ENCODE results near the gene RNF169.
A peak's percentile ranks its signal among the peaks of the same experiment; 100 is the strongest.

Gene RNF169

DNA sequence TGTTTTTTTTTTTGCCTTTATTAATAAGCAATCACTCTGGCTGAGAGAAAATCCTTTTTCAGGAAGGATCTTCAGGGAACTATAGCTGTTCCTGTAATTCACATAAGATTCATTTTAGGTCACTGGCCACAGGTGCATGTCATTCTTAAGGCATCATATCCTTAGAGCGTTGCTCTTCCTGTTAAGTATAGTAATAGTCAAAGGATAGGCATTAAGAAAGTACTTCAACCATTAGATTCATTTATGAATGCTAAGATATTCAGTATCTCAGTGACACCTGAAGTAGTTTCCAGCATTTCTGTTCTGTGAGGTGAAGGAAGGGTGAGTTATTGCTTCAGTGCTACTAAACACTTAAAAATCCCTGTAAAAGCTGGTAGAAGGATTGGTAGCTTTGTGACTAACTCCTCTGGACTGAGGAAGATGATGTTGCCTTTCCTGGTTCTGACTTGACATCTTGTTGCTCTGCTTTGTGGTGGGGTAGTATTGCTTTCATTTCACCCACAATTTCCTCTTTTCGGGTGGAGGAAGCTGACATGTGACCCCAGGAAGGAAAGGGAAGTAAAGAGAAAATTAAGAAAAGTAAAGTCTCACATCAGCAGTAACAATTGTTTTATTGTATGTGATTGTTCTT is 34.7 kb downstream of the RNF169 start:
- TF ChIP-seq, protein P1, sequence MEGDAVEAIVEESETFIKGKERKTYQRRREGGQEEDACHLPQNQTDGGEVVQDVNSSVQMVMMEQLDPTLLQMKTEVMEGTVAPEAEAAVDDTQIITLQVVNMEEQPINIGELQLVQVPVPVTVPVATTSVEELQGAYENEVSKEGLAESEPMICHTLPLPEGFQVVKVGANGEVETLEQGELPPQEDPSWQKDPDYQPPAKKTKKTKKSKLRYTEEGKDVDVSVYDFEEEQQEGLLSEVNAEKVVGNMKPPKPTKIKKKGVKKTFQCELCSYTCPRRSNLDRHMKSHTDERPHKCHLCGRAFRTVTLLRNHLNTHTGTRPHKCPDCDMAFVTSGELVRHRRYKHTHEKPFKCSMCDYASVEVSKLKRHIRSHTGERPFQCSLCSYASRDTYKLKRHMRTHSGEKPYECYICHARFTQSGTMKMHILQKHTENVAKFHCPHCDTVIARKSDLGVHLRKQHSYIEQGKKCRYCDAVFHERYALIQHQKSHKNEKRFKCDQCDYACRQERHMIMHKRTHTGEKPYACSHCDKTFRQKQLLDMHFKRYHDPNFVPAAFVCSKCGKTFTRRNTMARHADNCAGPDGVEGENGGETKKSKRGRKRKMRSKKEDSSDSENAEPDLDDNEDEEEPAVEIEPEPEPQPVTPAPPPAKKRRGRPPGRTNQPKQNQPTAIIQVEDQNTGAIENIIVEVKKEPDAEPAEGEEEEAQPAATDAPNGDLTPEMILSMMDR (IDR thresholded peaks at IDR 0.05; ENCODE audit: borderline replicate concordance, extremely low read depth, low read length, poor library complexity, severe bottlenecking) = no peak
- peak; percentile 85 for ATAC-seq (ENCODE audit: insufficient read depth, low read depth)
- DNase-seq = peak; percentile 29
- Histone ChIP-seq H3K79me2 (ENCODE audit: insufficient read depth, low read length) (peaks cover 86% of the 10 kb centered on the region), H3K9ac (ENCODE audit: low read depth, low read length) (no peak overlapping the region), H3K4me2 (ENCODE audit: insufficient read depth, low read length) (no peak overlapping the region), H3K4me3 (ENCODE audit: low read depth in 1 of 2, low read length in 2 of 2) (no peak overlapping the region), H3K36me3 (ENCODE audit: insufficient read depth, low read length) (peaks cover 15% of the 10 kb centered on the region; the same call in 1 of the 2 replicates), H3K27me3 (ENCODE audit: insufficient read depth, low read length, poor library complexity) (no peaks in the 10 kb centered on the region), H3K9me3 (ENCODE audit: insufficient read depth, low read length, severe bottlenecking) (no peaks in the 10 kb centered on the region), H3K27ac (ENCODE audit: low read length) (no peak overlapping the region), H4K20me1 (ENCODE audit: insufficient read depth, low read length) (peaks cover 36% of the 10 kb centered on the region; the same call in 1 of the 2 replicates), H3K4me1 (ENCODE audit: insufficient read depth, low read length) (peaks cover 6% of the 10 kb centered on the region; the same call in 1 of the 2 replicates), H2AFZ (ENCODE audit: low read depth, low read length) (no peak overlapping the region)

DNA sequence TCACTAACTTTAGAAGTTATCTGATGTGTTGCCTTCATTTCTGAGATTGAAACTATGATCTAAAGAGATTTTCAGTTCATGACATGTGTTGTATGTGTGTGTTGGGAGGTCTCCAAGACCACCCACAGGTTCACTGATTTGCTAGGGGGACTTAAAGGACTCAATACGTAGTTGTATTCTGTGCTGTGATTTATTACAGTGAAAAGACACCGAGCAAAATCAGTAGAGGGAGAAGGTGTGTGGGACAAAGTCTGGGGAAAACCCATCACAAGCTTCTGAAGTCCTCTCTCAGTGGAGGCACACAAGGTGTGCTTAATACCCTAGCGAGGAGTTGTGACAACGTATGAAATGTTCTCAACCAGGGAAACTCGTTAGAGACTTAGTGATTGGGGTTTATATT is 35.6 kb downstream of the RNF169 start:
- no peak for ATAC-seq (ENCODE audit: insufficient read depth, low read depth)
- Histone ChIP-seq H3K4me3 (ENCODE audit: low read depth in 1 of 2, low read length in 2 of 2) (no peak overlapping the region), H3K4me2 (ENCODE audit: insufficient read depth, low read length) (no peak overlapping the region), H3K27ac (ENCODE audit: low read length) (no peak overlapping the region), H3K27me3 (ENCODE audit: insufficient read depth, low read length, poor library complexity) (no peaks in the 10 kb centered on the region), H2AFZ (ENCODE audit: low read depth, low read length) (no peak overlapping the region), H3K36me3 (ENCODE audit: insufficient read depth, low read length) (peaks cover 23% of the 10 kb centered on the region), H3K79me2 (ENCODE audit: insufficient read depth, low read length) (peaks cover 82% of the 10 kb centered on the region), H3K4me1 (ENCODE audit: insufficient read depth, low read length) (peaks cover 6% of the 10 kb centered on the region; the same call in 1 of the 2 replicates), H4K20me1 (ENCODE audit: insufficient read depth, low read length) (peaks cover 32% of the 10 kb centered on the region; the same call in 1 of the 2 replicates), H3K9me3 (ENCODE audit: insufficient read depth, low read length, severe bottlenecking) (no peaks in the 10 kb centered on the region), H3K9ac (ENCODE audit: low read depth, low read length) (no peak overlapping the region)
- no peak for DNase-seq
- TF ChIP-seq, protein P1 (IDR thresholded peaks at IDR 0.05; ENCODE audit: borderline replicate concordance, extremely low read depth, low read length, poor library complexity, severe bottlenecking) = no peak
- no peak for TF ChIP-seq EZH2 (IDR thresholded peaks at IDR 0.05; ENCODE audit: borderline replicate concordance, low read depth, low read length, severe bottlenecking)

DNA sequence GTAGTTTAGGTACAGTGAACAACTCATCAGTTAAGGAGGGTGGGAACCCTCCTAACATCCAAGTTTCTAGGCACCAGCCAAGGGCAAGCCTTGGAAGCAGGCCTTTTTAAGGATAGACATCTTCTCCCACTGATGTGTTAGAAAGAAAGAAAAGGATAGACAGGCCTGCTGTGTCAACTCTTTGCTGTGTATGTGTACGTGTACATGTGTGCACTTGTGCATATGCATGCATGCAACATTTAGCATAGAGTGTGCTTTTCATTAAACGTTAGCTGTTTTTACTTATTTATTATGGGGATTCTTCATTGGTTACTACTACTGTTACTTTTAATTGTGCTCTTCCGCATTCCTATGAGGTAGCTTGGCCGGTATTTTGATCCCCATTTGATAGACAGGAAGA is 36.1 kb downstream of the RNF169 start:
- H3K4me3 ChIP-seq (ENCODE audit: low read depth in 1 of 2, low read length in 2 of 2) = no peak overlapping the region
- TF ChIP-seq EZH2 (IDR thresholded peaks at IDR 0.05; ENCODE audit: borderline replicate concordance, low read depth, low read length, severe bottlenecking) = no peak
- TF ChIP-seq, protein P1 (IDR thresholded peaks at IDR 0.05; ENCODE audit: borderline replicate concordance, extremely low read depth, low read length, poor library complexity, severe bottlenecking) = no peak
- no peaks in the 10 kb centered on the region for H3K27me3 ChIP-seq (ENCODE audit: insufficient read depth, low read length, poor library complexity)
- no peak overlapping the region for H3K27ac ChIP-seq (ENCODE audit: low read length)
- peaks cover 31% of the 10 kb centered on the region; the same call in 1 of the 2 replicates for H4K20me1 ChIP-seq (ENCODE audit: insufficient read depth, low read length)
- no peaks in the 10 kb centered on the region for H3K9me3 ChIP-seq (ENCODE audit: insufficient read depth, low read length, severe bottlenecking)
- H3K9ac ChIP-seq (ENCODE audit: low read depth, low read length) = no peak overlapping the region
- peaks cover 6% of the 10 kb centered on the region; the same call in 1 of the 2 replicates for H3K4me1 ChIP-seq (ENCODE audit: insufficient read depth, low read length)
- ATAC-seq (ENCODE audit: insufficient read depth, low read depth) (no peak), DNase-seq (no peak)
- H3K36me3 ChIP-seq (ENCODE audit: insufficient read depth, low read length) = peaks cover 28% of the 10 kb centered on the region
- H3K79me2 ChIP-seq (ENCODE audit: insufficient read depth, low read length) = peaks cover 77% of the 10 kb centered on the region
- no peak overlapping the region for H2AFZ ChIP-seq (ENCODE audit: low read depth, low read length)
- no peak overlapping the region for H3K4me2 ChIP-seq (ENCODE audit: insufficient read depth, low read length)

All from DND-41 (cell line).